SK-N-SH (cell line): ENCODE results near the gene IGF2R. TPM values are rescaled to one million over a fixed set of nuclear protein-coding genes. Genes with fewer than 3 reads are reported as not detected.

Source experiments
- CTCF ChIA-PET: fragments of 300-600, 350-600 bp; formaldehyde crosslinking; extraction: SDS; loops from one replicate; lab custom pipeline; 2021; lab: Yijun Ruan, JAX
- POLR2A ChIA-PET: fragments of 350-600 bp; sonication (Branson Sonifier 250); formaldehyde crosslinking; extraction: SDS; loops from one replicate; lab custom pipeline; 2020; ENCODE audit warnings: antibody characterized with exemption, inconsistent platforms; lab: Yijun Ruan, JAX
- DNase-seq: peaks from one replicate; pipeline ENCODE4 v3.0.0; 2012
- H2AFZ ChIP-seq: fragments of 200-600 bp; sonication (generic); 2 replicates; pipeline ENCODE4 v1.8.1; 2016; ENCODE audit warnings: antibody characterized with exemption, mild to moderate bottlenecking, low read depth
- H3F3A ChIP-seq: fragments of 200-600 bp; sonication (generic); replicated peaks from 2 replicates; pipeline ENCODE3; 2016; ENCODE audit warnings: antibody characterized with exemption, mild to moderate bottlenecking; ENCODE audit not compliant: insufficient read depth
- H3K27ac ChIP-seq, 2 experiments: fragments of 200-500 bp in 1 of 2; fragments of 200-600 bp in 1 of 2; sonication (Bioruptor generic) in 1 of 2; sonication (generic), shearing (Covaris generic) in 1 of 2; 2 replicates each; pipeline versions ENCODE4 v1.5.1 to v1.6.1; 2014 to 2016; ENCODE audit warnings: low read depth in 2 of 2, inconsistent platforms in 1 of 2, low read length in 1 of 2, mild to moderate bottlenecking in 1 of 2, mixed read lengths in 1 of 2
- H3K27me3 ChIP-seq: fragments of 200-600 bp; sonication (generic), shearing (Covaris generic); 2 replicates; pipeline ENCODE4 v1.6.1; 2016; ENCODE audit warnings: mixed run types; ENCODE audit not compliant: insufficient read depth
- H3K36me3 ChIP-seq, 2 experiments: fragments of 200-500 bp in 1 of 2; fragments of 200-600 bp in 1 of 2; sonication (Bioruptor generic) in 1 of 2; sonication (generic) in 1 of 2; replicated peaks in 1 of 2; 2 replicates each; pipeline versions ENCODE3 to v1.5.1; 2014 to 2016; ENCODE audit warnings: low read length in 1 of 2, mild to moderate bottlenecking in 1 of 2; ENCODE audit not compliant: insufficient read depth in 2 of 2, control insufficient read depth in 1 of 2
- H3K4me1 ChIP-seq, 2 experiments: fragments of 200-500 bp in 1 of 2; fragments of 200-600 bp in 1 of 2; sonication (Bioruptor generic) in 1 of 2; sonication (generic), shearing (Covaris generic) in 1 of 2; 2 replicates each; pipeline versions ENCODE4 v1.5.1 to v1.6.1; 2014 to 2016; ENCODE audit warnings: low read depth in 1 of 2, low read length in 1 of 2, mixed run types in 1 of 2; ENCODE audit not compliant: insufficient read depth in 2 of 2, control insufficient read depth in 1 of 2
- H3K4me2 ChIP-seq: fragments of 200-600 bp; sonication (generic), shearing (Covaris generic); 2 replicates; pipeline ENCODE4 v1.6.1; 2017; ENCODE audit warnings: mixed run types
- H3K4me3 ChIP-seq, 2 experiments: fragments of 200-500 bp in 1 of 2; fragments of 200-600 bp in 1 of 2; sonication (Bioruptor generic) in 1 of 2; sonication (generic), shearing (Covaris generic) in 1 of 2; 2 replicates each; pipeline versions ENCODE4 v1.5.1 to v1.8.1; 2014 to 2016; ENCODE audit warnings: low read depth in 2 of 2, inconsistent platforms in 1 of 2, low read length in 1 of 2, mild to moderate bottlenecking in 1 of 2, mixed read lengths in 1 of 2, moderate library complexity in 1 of 2
- H3K79me2 ChIP-seq: fragments of 200-600 bp; sonication (generic); 2 replicates; pipeline ENCODE4 v1.8.1; 2017; ENCODE audit warnings: mild to moderate bottlenecking; ENCODE audit not compliant: insufficient read depth
- H3K9ac ChIP-seq: fragments of 200-600 bp; sonication (generic); 2 replicates; pipeline ENCODE4 v1.6.1; 2017; ENCODE audit warnings: mixed run types
- H3K9me2 ChIP-seq: fragments of 200-600 bp; sonication (generic); 2 replicates; pipeline ENCODE4 v1.6.1; 2017; ENCODE audit warnings: mixed run types
- H3K9me3 ChIP-seq: fragments of 200-600 bp; sonication (generic); 2 replicates; pipeline ENCODE4 v1.6.1; 2017; ENCODE audit warnings: mixed run types, mild to moderate bottlenecking, moderate library complexity
- H4K20me1 ChIP-seq: fragments of 200-600 bp; sonication (generic); 2 replicates; pipeline ENCODE4 v1.6.1; 2017; ENCODE audit warnings: mild to moderate bottlenecking, mixed run types; ENCODE audit not compliant: insufficient read depth
- CHD2 ChIP-seq: fragments of 150-350 bp; IDR thresholded peaks from 2 replicates; pipeline ENCODE4 v1.6.1; 2018; ENCODE audit warnings: low read length; ENCODE audit not compliant: partially characterized antibody
- EP300 ChIP-seq, 2 experiments: IDR thresholded peaks; 2 replicates each; pipeline versions ENCODE4 v1.4.0 to v1.6.1; 2012; ENCODE audit warnings: borderline replicate concordance in 1 of 2, low read depth in 1 of 2, low read length in 1 of 2
- FOXM1 ChIP-seq: IDR thresholded peaks from 2 replicates; pipeline ENCODE4 v1.4.0; 2012; ENCODE audit warnings: low read depth, mild to moderate bottlenecking
- JUND ChIP-seq: IDR thresholded peaks from 2 replicates; pipeline ENCODE4 v1.4.0; 2012
- MXI1 ChIP-seq: IDR thresholded peaks from 2 replicates; pipeline ENCODE4 v1.6.1; 2012; ENCODE audit warnings: mild to moderate bottlenecking, low read depth, low read length, improper control_type of control experiment
- POLR2AphosphoS5 ChIP-seq: IDR thresholded peaks from 2 replicates; pipeline ENCODE4 v1.6.1; 2012; ENCODE audit warnings: low read depth, low read length
- RAD21 ChIP-seq: IDR thresholded peaks from 2 replicates; pipeline ENCODE4 v1.6.1; 2012; ENCODE audit warnings: mild to moderate bottlenecking, low read length
- RCOR1 ChIP-seq: fragments of 150-350 bp; IDR thresholded peaks from 2 replicates; pipeline ENCODE4 v1.6.1; 2017; ENCODE audit warnings: antibody characterized with exemption, low read length
- RFX5 ChIP-seq: IDR thresholded peaks from 2 replicates; pipeline ENCODE4 v1.6.1; 2012; ENCODE audit warnings: mild to moderate bottlenecking, improper control_type of control experiment, low read length
- SIN3A ChIP-seq: IDR thresholded peaks from 2 replicates; pipeline ENCODE4 v1.6.1; 2012; ENCODE audit warnings: low read depth, mild to moderate bottlenecking, low read length, moderate library complexity, borderline replicate concordance
- SMC3 ChIP-seq: IDR thresholded peaks from 2 replicates; pipeline ENCODE4 v1.6.1; 2012; ENCODE audit warnings: low read depth, low read length, improper control_type of control experiment
- TAF1 ChIP-seq: IDR thresholded peaks from 2 replicates; pipeline ENCODE4 v1.6.1; 2012; ENCODE audit warnings: low read depth, mild to moderate bottlenecking, low read length, moderate library complexity, borderline replicate concordance
- TEAD4 ChIP-seq: IDR thresholded peaks from 2 replicates; pipeline ENCODE4 v1.4.0; 2012; ENCODE audit warnings: mild to moderate bottlenecking, borderline replicate concordance; ENCODE audit not compliant: insufficient read depth
- WGBS: methylation state at CpG from one replicate; pipeline ENCODE4 v1.1.6; 2017; ENCODE audit warnings: low lambda C conversion rate; 5-methylcytosine and 5-hydroxymethylcytosine counted together
- polyA plus RNA-seq, 3 experiments: library from polyadenylated mRNA; depleted of rRNA; stranded (reverse); fragments of >200 nt; gene quantifications; 2 replicates each; pipeline ENCODE4 v1.2.3, GENCODE V29; 2012

The IGF2R gene
- polyA plus RNA-seq, 1 of the 3 experiments (the other 2 are of a cell fraction), result 45.0 TPM

DNA sequence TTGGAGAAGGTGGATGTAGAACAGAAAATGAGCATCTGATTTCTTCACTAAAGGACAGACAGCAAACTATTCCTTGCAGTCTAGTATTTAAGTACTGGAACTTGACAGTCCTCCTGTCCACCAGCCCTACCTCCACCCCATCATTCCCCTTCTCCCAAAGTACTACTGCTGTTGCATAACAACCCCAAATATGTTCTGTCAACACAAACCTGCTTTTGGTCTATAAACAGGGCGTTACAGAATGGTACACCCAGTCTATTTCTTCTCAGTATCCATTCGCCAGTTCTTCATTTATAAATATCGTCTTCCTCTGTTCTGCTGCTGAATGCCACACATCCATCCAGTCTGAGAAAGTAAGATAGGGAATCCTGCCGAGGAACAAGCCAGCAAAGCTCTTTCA lies 125.1 kb downstream of the IGF2R start:
- ChIA-PET CTCF (no interaction called here), POLR2A (no interaction called here)
- peaks cover 27 to 77% of the 10 kb centered on the region in 2 experiments for H3K36me3 ChIP-seq
- H3K4me1 ChIP-seq, result no peaks in the 10 kb centered on the region
- no peak for TF ChIP-seq SMC3
- no peak for TF ChIP-seq RCOR1
- no peak for TF ChIP-seq TAF1
- no peak for TF ChIP-seq POLR2AphosphoS5
- TF ChIP-seq MXI1, result no peak
- TF ChIP-seq JUND, result no peak
- no peak for TF ChIP-seq TEAD4
- no peak overlapping the region for H3K4me2 ChIP-seq
- WGBS, result 89% methylated on average over 4 of the region's 4 CpGs
- no peak overlapping the region for H3K27ac ChIP-seq
- no peaks in the 10 kb centered on the region for H3F3A ChIP-seq
- no peak overlapping the region for H3K9ac ChIP-seq
- no peaks in the 10 kb centered on the region for H4K20me1 ChIP-seq
- no peaks in the 10 kb centered on the region for H3K9me3 ChIP-seq
- H3K4me3 ChIP-seq, result no peak overlapping the region
- DNase-seq, result no peak
- no peak overlapping the region for H2AFZ ChIP-seq
- no peaks in the 10 kb centered on the region for H3K9me2 ChIP-seq
- no peaks in the 10 kb centered on the region for H3K27me3 ChIP-seq
- H3K79me2 ChIP-seq, result no peaks in the 10 kb centered on the region

DNA sequence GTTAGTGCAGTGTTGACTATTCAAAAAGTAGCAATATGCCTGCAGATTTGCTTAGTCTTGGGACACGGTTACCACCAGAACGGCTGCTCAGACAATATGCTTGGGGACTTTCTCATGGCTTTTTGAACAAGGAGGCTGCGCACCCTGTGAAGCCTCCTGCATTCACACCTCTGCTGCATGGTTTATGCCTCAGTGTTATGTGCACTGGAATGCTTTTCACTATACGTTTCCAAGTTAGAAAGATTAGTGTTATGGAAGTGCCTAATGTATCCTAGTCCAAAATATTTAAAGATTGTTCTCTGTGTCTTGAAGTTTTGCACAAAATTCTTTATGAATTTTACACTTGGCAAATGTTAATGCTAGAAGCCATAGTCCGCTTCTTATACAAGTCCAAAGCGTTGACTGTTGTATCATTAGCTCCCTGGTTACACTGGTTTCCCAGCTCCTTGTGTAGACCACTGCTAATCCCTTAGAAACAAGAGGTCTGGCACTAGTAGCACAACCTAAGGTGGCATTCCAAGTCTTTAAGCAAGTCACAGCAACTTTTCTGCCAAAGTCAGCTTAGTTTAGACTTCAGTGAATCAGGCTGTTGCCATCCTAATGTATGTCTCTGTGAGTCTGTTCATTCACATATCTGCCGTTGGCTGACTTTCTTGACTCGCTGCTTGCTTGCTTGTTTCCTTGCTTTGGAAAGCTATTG lies 126.4 kb downstream of the IGF2R start:
- no peaks in the 10 kb centered on the region for H4K20me1 ChIP-seq
- no peak overlapping the region for H3K9ac ChIP-seq
- no peak overlapping the region for H2AFZ ChIP-seq
- no peaks in the 10 kb centered on the region for H3F3A ChIP-seq
- H3K4me2 ChIP-seq, result no peak overlapping the region
- no peak for TF ChIP-seq CHD2
- TF ChIP-seq, all 33 proteins: peak for 0
- ChIA-PET CTCF (interaction anchor here (1.0 to 5.7 kb wide), 2 partner anchors 7 to 9 kb away, joined by 3 to 28 read pairs; no protein-coding TSS in a partner anchor), POLR2A (no interaction called here)
- 98% methylated on average over 8 of the region's 8 CpGs for WGBS
- Histone ChIP-seq H3K36me3 (peaks cover 26 to 68% of the 10 kb centered on the region in 2 experiments), H3K4me1 (no peaks in the 10 kb centered on the region), H3K27me3 (no peaks in the 10 kb centered on the region), H3K4me3 (no peak overlapping the region), H3K79me2 (no peaks in the 10 kb centered on the region), H3K27ac (no peak overlapping the region), H3K9me3 (no peaks in the 10 kb centered on the region), H3K9me2 (no peaks in the 10 kb centered on the region)
- DNase-seq, result no peak

DNA sequence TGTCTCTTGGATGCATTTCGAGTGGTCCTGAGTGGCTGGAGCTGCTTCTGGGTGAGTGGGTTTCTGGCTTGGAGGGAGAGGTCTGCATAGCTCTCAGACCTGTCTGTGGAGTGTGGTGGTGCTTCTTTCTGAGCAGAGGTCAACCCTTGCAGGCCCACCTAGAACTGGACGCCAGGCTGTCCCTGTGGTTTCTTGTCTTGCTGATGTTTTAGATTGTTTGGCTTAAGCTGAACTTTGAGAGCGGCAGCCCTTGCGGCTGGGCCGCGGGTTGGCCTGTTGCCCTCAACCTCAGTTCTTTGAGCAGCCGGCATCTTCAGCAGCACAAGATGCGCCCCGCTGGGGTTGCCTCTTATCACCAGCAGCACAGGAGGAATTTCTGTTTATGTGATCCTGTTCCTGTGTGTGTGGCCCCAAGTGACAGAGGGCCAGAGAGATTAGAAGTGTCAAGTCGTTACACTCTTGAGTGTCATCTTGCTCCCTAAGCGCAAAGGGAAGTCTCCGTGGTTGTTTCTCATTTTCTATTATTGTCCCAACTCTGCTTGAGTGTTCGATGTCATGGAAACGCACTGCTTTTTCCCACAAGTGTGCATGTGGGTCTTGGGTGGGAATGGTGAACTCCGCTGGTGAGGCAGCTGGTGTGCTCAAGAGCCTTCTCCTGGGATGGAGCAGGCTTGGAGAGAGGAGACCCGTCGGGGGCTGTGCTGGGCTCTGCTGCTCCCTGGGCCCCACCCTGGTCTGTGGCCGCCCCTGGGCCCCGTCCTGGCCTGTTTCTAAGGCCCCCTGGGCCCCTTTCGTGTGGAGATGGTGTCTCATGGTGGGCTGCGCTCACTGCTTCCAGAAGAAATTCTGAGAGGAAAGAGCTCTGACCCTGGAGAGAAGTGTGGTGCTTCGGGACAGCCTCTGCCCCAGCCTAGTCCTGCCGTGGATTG lies 132.7 kb downstream of the IGF2R start:
- no peak overlapping the region for H3K27ac ChIP-seq
- no peaks in the 10 kb centered on the region for H4K20me1 ChIP-seq
- no peaks in the 10 kb centered on the region for H3K79me2 ChIP-seq
- no peak overlapping the region for H3K9ac ChIP-seq
- CTCF ChIA-PET, result interaction anchor here (1.5 to 5.7 kb wide), 3 partner anchors 13 to 238 kb away, joined by 6 to 28 read pairs (median 8); no protein-coding TSS in a partner anchor
- H3F3A ChIP-seq, result no peaks in the 10 kb centered on the region
- H3K9me2 ChIP-seq, result no peaks in the 10 kb centered on the region
- TF ChIP-seq SIN3A (no peak), TAF1 (no peak), RFX5 (no peak), RAD21 (no peak), EP300 (IDR thresholded peaks at IDR 0.05; ENCODE audit: borderline replicate concordance in 1 of 2, low read depth in 1 of 2, low read length in 1 of 2) (no peak), FOXM1 (no peak)
- TF ChIP-seq, all 33 proteins: peak for 0
- Histone ChIP-seq H3K27me3 (no peaks in the 10 kb centered on the region), H3K36me3 (peaks cover 30 to 57% of the 10 kb centered on the region in 2 experiments), H2AFZ (no peak overlapping the region), H3K9me3 (no peaks in the 10 kb centered on the region), H3K4me1 (no peaks in the 10 kb centered on the region), H3K4me3 (no peak overlapping the region), H3K4me2 (no peak overlapping the region)
- POLR2A ChIA-PET, result no interaction called here
- 97% methylated on average over 11 of the region's 23 CpGs for whole genome bisulfite sequencing
- DNase-seq, result no peak
